K562 (cell line): ENCODE results near the gene CTF1. TPM values are rescaled to one million over a fixed set of nuclear protein-coding genes. Genes with fewer than 3 reads are reported as not detected.

ENCODE experiments used
- CREM ChIP-seq: IDR thresholded peaks from 2 replicates; pipeline ENCODE4 v1.6.1; 2014; ENCODE audit warnings: antibody characterized with exemption, low read depth
- EGR1 ChIP-seq: fragments of 450-650 bp; conservative IDR thresholded peaks from 2 replicates; pipeline ENCODE4 v1.6.1; 2017; ENCODE audit warnings: mild to moderate bottlenecking
- ESRRB ChIP-seq: fragments of 250-450 bp; sonication (Bioruptor Pico); IDR thresholded peaks from 2 replicates; pipeline ENCODE4 v1.5.0; 2020; ENCODE audit warnings: mild to moderate bottlenecking, moderate library complexity, borderline replicate concordance
- HNRNPLL ChIP-seq: fragments of 200-400 bp; formaldehyde crosslinking; IDR thresholded peaks from 2 replicates; pipeline ENCODE4 v1.6.1; 2017; ENCODE audit warnings: low read length, low read depth, mild to moderate bottlenecking; ENCODE audit not compliant: poor library complexity, severe bottlenecking
- JUNB ChIP-seq: fragments of 450-650 bp; formaldehyde crosslinking; conservative IDR thresholded peaks from 2 replicates; pipeline ENCODE4 v1.4.0; 2020; ENCODE audit warnings: mild to moderate bottlenecking
- PHF8 ChIP-seq: fragments of 200-600 bp; sonication (generic); IDR thresholded peaks from 2 replicates; pipeline ENCODE4 v1.6.1; 2012; ENCODE audit warnings: mixed run types, mild to moderate bottlenecking, inconsistent platforms, low read length, moderate library complexity, borderline replicate concordance
- POLR2H ChIP-seq: IDR thresholded peaks from 2 replicates; pipeline ENCODE4 v1.6.1; 2016; ENCODE audit warnings: missing genetic modification characterization, low read depth, mild to moderate bottlenecking, control low read depth, missing compliant biosample characterization, moderate library complexity
- SP2 ChIP-seq: IDR thresholded peaks from 2 replicates; pipeline ENCODE4 v1.6.1; 2011; ENCODE audit warnings: mild to moderate bottlenecking, low read depth, low read length, moderate library complexity; ENCODE audit not compliant: poor library complexity, severe bottlenecking; ENCODE audit errors: extremely low read depth
- TEAD4 ChIP-seq, 2 experiments: sonication (generic) in 1 of 2; formaldehyde crosslinking in 1 of 2; IDR thresholded peaks; 2 replicates each; pipeline versions ENCODE4 v1.6.1 to v1.8.0; 2012 to 2022; ENCODE audit warnings: borderline replicate concordance in 1 of 2, inconsistent platforms in 1 of 2, low read length in 1 of 2, mild to moderate bottlenecking in 1 of 2, missing genetic modification reagents in 1 of 2
- ZBTB17 ChIP-seq: fragments of 450-650 bp; formaldehyde crosslinking; IDR thresholded peaks from 2 replicates; pipeline ENCODE4 v1.4.0; 2020; ENCODE audit warnings: mild to moderate bottlenecking
- ZFX ChIP-seq: sonication (generic); formaldehyde crosslinking; IDR thresholded peaks from 2 replicates; pipeline ENCODE4 v1.8.0; 2022; ENCODE audit warnings: mild to moderate bottlenecking, missing genetic modification reagents, moderate library complexity
- polyA plus RNA-seq, 8 experiments: library from polyadenylated mRNA; depleted of rRNA in 4 of 8; stranded (reverse) in 5 of 8; unstranded in 3 of 8; fragments of >200 nt; fragmentation: Nextera tagmentation in 2 of 8; fragmentation: Illumina TruSeq in 1 of 8; extraction: Ambion mirVana in 2 of 8; extraction: Trizol in 1 of 8; gene quantifications; 2 replicates each; pipeline versions ENCODE4 v1.2.1 to v1.2.3, GENCODE V29; 2011 to 2014; ENCODE audit warnings: inconsistent platforms in 1 of 8, missing spikeins in 1 of 8
- total RNA-seq, 7 experiments: library from RNA; depleted of rRNA in 6 of 7; stranded (reverse); fragments of >200 nt in 6 of 7; fragmentation: Illumina TruSeq in 2 of 7; extraction: Trizol in 2 of 7; gene quantifications; 2 replicates each; pipeline versions ENCODE4 v1.2.1 to v1.2.3, GENCODE V29; 2011 to 2021; ENCODE audit warnings: low replicate concordance in 1 of 7
- TF ChIP-seq, protein P1 (sequence below): IDR thresholded peaks from 2 replicates; pipeline ENCODE4 v1.6.1; 2016; ENCODE audit warnings: missing genetic modification characterization, missing compliant biosample characterization
- TF ChIP-seq, protein P2 (sequence below): sonication (generic); formaldehyde crosslinking; IDR thresholded peaks from 2 replicates; pipeline ENCODE4 v1.9.0; 2022; ENCODE audit warnings: mild to moderate bottlenecking, missing genetic modification reagents
- TF ChIP-seq, protein P3 (sequence below): sonication (generic); formaldehyde crosslinking; IDR thresholded peaks from 2 replicates; pipeline ENCODE4 v1.5.0; 2020; ENCODE audit warnings: missing genetic modification reagents
- TF ChIP-seq, protein P4 (sequence below): fragments of 250-450 bp; sonication (Bioruptor Pico); IDR thresholded peaks from 2 replicates; pipeline ENCODE4 v1.5.0; 2020; ENCODE audit warnings: mild to moderate bottlenecking, borderline replicate concordance
- TF ChIP-seq, protein P5 (sequence below): fragments of 250-450 bp; sonication (Bioruptor Pico); IDR thresholded peaks from 2 replicates; pipeline ENCODE4 v1.9.0; 2021; ENCODE audit warnings: mild to moderate bottlenecking, inconsistent platforms
- TF ChIP-seq, protein P6 (sequence below): fragments of 450-650 bp; IDR thresholded peaks from one replicate; pipeline ENCODE4 v1.6.1; 2018; ENCODE audit warnings: mild to moderate bottlenecking, moderate library complexity; ENCODE audit not compliant: partially characterized antibody

Gene CTF1
- total and polyA plus RNA-seq, 9 of the 15 experiments (the other 6 are each of a cell fraction or from before 2014, with no cell fraction given) = 0.24 to 2.5 (median 0.44) TPM

DNA sequence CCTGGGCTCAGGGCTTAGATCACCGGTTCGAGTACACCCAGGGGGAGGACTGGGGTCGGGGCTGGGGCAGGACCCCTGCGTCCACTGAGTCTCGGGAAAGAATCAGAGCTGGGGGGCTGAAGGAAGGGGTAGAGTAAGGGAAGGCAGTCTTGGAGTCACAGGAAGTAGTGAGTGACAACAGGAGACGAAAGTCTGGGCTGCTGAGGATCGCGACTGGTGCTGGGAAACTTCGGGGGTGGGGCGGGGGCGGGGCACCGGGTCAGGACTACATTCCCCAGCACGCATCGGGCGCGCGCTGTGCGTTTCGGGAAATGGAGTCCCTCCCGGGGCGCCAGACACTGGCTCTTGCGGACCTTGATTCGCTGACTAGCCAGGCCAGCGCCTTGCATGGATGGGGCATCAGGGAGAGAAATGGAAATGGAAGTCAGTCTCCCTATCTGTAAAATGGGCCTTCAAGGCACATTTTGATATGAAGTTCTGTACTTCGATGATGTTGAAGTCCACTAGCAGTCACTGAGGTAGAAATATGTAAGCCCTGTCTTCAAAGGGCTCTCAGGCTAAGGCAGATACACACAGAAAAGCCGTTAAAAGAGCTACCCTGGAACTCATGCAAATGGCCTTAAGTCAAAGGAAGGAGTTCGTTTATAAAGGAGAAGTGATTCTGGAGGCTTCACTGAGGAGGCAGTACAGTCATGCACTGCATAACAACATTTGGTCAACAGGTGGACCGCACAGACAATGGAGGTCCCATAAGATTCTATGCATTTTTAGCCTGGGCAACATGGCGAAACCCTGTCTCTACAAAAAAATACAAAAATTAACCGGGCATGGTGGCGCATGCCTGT lies 697 bp downstream of the CTF1 start (continued):
- TF ChIP-seq, protein P1, sequence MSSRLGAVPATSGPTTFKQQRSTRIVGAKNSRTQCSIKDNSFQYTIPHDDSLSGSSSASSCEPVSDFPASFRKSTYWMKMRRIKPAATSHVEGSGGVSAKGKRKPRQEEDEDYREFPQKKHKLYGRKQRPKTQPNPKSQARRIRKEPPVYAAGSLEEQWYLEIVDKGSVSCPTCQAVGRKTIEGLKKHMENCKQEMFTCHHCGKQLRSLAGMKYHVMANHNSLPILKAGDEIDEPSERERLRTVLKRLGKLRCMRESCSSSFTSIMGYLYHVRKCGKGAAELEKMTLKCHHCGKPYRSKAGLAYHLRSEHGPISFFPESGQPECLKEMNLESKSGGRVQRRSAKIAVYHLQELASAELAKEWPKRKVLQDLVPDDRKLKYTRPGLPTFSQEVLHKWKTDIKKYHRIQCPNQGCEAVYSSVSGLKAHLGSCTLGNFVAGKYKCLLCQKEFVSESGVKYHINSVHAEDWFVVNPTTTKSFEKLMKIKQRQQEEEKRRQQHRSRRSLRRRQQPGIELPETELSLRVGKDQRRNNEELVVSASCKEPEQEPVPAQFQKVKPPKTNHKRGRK = no peak
- no peak for TF ChIP-seq ZBTB17 (CRISPR knock-in tag)
- TF ChIP-seq PHF8 = peak; percentile 48; the same call in 1 of the 2 replicates
- TF ChIP-seq ZFX (CRISPR knock-in tag) = peak; percentile 52
- TF ChIP-seq HNRNPLL = no peak
- no peak for TF ChIP-seq ESRRB (CRISPR knock-in tag)
- TF ChIP-seq SP2 = no peak
- TF ChIP-seq, protein P2, sequence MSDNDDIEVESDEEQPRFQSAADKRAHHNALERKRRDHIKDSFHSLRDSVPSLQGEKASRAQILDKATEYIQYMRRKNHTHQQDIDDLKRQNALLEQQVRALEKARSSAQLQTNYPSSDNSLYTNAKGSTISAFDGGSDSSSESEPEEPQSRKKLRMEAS (CRISPR knock-in tag) = peak; percentile 15; the same call in 1 of the 2 replicates
- TF ChIP-seq, protein P3, sequence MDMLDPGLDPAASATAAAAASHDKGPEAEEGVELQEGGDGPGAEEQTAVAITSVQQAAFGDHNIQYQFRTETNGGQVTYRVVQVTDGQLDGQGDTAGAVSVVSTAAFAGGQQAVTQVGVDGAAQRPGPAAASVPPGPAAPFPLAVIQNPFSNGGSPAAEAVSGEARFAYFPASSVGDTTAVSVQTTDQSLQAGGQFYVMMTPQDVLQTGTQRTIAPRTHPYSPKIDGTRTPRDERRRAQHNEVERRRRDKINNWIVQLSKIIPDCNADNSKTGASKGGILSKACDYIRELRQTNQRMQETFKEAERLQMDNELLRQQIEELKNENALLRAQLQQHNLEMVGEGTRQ (CRISPR knock-in tag) = no peak
- TF ChIP-seq EGR1 = peak; percentile 70
- peak; percentile 84 for TF ChIP-seq POLR2H (tag)
- TF ChIP-seq TEAD4 (IDR thresholded peaks at IDR 0.05; ENCODE audit: low read length) = 0 out of 2 replicates have a peak, but pooled peaks have one; percentile 5
- TF ChIP-seq TEAD4 (CRISPR knock-in tag; IDR thresholded peaks at IDR 0.05; ENCODE audit: borderline replicate concordance) = no peak
- TF ChIP-seq, protein P4, sequence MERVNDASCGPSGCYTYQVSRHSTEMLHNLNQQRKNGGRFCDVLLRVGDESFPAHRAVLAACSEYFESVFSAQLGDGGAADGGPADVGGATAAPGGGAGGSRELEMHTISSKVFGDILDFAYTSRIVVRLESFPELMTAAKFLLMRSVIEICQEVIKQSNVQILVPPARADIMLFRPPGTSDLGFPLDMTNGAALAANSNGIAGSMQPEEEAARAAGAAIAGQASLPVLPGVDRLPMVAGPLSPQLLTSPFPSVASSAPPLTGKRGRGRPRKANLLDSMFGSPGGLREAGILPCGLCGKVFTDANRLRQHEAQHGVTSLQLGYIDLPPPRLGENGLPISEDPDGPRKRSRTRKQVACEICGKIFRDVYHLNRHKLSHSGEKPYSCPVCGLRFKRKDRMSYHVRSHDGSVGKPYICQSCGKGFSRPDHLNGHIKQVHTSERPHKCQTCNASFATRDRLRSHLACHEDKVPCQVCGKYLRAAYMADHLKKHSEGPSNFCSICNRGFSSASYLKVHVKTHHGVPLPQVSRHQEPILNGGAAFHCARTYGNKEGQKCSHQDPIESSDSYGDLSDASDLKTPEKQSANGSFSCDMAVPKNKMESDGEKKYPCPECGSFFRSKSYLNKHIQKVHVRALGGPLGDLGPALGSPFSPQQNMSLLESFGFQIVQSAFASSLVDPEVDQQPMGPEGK (CRISPR knock-in tag) = no peak
- TF ChIP-seq, protein P5, sequence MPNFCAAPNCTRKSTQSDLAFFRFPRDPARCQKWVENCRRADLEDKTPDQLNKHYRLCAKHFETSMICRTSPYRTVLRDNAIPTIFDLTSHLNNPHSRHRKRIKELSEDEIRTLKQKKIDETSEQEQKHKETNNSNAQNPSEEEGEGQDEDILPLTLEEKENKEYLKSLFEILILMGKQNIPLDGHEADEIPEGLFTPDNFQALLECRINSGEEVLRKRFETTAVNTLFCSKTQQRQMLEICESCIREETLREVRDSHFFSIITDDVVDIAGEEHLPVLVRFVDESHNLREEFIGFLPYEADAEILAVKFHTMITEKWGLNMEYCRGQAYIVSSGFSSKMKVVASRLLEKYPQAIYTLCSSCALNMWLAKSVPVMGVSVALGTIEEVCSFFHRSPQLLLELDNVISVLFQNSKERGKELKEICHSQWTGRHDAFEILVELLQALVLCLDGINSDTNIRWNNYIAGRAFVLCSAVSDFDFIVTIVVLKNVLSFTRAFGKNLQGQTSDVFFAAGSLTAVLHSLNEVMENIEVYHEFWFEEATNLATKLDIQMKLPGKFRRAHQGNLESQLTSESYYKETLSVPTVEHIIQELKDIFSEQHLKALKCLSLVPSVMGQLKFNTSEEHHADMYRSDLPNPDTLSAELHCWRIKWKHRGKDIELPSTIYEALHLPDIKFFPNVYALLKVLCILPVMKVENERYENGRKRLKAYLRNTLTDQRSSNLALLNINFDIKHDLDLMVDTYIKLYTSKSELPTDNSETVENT (CRISPR knock-in tag) = no peak
- TF ChIP-seq, protein P6, sequence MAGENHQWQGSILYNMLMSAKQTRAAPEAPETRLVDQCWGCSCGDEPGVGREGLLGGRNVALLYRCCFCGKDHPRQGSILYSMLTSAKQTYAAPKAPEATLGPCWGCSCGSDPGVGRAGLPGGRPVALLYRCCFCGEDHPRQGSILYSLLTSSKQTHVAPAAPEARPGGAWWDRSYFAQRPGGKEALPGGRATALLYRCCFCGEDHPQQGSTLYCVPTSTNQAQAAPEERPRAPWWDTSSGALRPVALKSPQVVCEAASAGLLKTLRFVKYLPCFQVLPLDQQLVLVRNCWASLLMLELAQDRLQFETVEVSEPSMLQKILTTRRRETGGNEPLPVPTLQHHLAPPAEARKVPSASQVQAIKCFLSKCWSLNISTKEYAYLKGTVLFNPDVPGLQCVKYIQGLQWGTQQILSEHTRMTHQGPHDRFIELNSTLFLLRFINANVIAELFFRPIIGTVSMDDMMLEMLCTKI = no peak
- TF ChIP-seq CREM = peak; percentile 89
- TF ChIP-seq JUNB = no peak
